K562 (cell line): ENCODE data around the gene TSPYL6.

Experiments
- CTBP1 ChIP-seq: fragments of 450-650 bp; IDR thresholded peaks from 2 replicates; pipeline ENCODE4 v1.6.1; 2016; ENCODE audit warnings: borderline replicate concordance
- FOXM1 ChIP-seq, 2 experiments: fragments of 450-650 bp in 1 of 2; sonication (generic) in 1 of 2; formaldehyde crosslinking in 1 of 2; IDR thresholded peaks; 2 replicates each; pipeline versions ENCODE4 v1.6.1 to v1.9.0; 2017 to 2022; ENCODE audit warnings: low read depth in 2 of 2, mild to moderate bottlenecking in 2 of 2, missing genetic modification reagents in 1 of 2, moderate library complexity in 1 of 2
- NFIC ChIP-seq: fragments of 450-650 bp; IDR thresholded peaks from 2 replicates; pipeline ENCODE4 v1.6.1; 2017; ENCODE audit warnings: mild to moderate bottlenecking, inconsistent platforms
- SIX5 ChIP-seq, 2 experiments: IDR thresholded peaks; 2 replicates each; pipeline ENCODE4 v1.6.1; 2011; ENCODE audit warnings: low read length in 2 of 2, borderline replicate concordance in 1 of 2, low read depth in 1 of 2, mild to moderate bottlenecking in 1 of 2, moderate library complexity in 1 of 2; ENCODE audit not compliant: insufficient read depth in 1 of 2
- ZNF644 ChIP-seq: fragments of 200-800 bp; sonication (Bioruptor generic); IDR thresholded peaks from 2 replicates; pipeline ENCODE4 v1.6.1; 2016; ENCODE audit warnings: low read depth, missing genetic modification characterization, missing compliant biosample characterization
- TF ChIP-seq, protein P1 (sequence below), 3 experiments: IDR thresholded peaks in 2 of 3; conservative IDR thresholded peaks in 1 of 3; 2 replicates each; pipeline ENCODE4 v1.5.1; 2011 to 2012; ENCODE audit warnings: low read length in 3 of 3, mild to moderate bottlenecking in 3 of 3, control low read depth in 2 of 3, improper control_type of control experiment in 1 of 3, inconsistent platforms in 1 of 3, low read depth in 1 of 3, mixed read lengths in 1 of 3, moderate library complexity in 1 of 3; ENCODE audit not compliant: insufficient read depth in 2 of 3
- TF ChIP-seq, protein P2 (sequence below): fragments of 150-350 bp; conservative IDR thresholded peaks from 2 replicates; pipeline ENCODE4 v1.6.1; 2014; ENCODE audit warnings: low read length
- TF ChIP-seq, protein P3 (sequence below): fragments of 250-450 bp; sonication (Bioruptor Pico); IDR thresholded peaks from 2 replicates; pipeline ENCODE4 v1.8.0; 2022; ENCODE audit warnings: inconsistent platforms
- TF ChIP-seq, protein P4 (sequence below): sonication (generic); formaldehyde crosslinking; IDR thresholded peaks from 2 replicates; pipeline ENCODE4 v1.9.0; 2022; ENCODE audit warnings: mild to moderate bottlenecking, missing genetic modification reagents

DNA sequence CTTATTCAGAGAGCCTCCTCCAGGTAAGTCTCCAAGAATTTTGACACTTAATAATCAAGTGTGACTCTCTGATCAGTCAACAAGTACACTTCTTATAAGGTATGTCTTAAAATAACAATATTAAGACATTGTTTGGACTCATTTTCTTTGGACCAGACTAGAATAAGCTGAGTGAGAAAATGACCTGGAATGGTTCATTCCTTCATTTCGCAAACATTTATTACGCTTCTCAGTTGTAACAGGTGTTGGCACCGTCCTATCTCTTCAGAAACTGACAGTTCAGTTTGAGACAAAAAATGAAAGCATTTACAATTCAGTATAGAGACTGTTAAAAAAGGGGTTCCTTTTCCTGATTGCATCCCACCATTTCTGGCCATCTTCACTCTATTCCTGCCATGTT lies 46.6 kb downstream of the TSPYL6 start:
- no peak for TF ChIP-seq FOXM1 (IDR thresholded peaks at IDR 0.05; ENCODE audit: low read depth)
- no peak for TF ChIP-seq FOXM1 (CRISPR knock-in tag; IDR thresholded peaks at IDR 0.05; ENCODE audit: low read depth)
- TF ChIP-seq NFIC, result no peak
- no peak for TF ChIP-seq SIX5 (IDR thresholded peaks at IDR 0.05; ENCODE audit: borderline replicate concordance in 1 of 2, insufficient read depth in 1 of 2, low read depth in 1 of 2, low read length in 2 of 2)
- TF ChIP-seq, protein P1, sequence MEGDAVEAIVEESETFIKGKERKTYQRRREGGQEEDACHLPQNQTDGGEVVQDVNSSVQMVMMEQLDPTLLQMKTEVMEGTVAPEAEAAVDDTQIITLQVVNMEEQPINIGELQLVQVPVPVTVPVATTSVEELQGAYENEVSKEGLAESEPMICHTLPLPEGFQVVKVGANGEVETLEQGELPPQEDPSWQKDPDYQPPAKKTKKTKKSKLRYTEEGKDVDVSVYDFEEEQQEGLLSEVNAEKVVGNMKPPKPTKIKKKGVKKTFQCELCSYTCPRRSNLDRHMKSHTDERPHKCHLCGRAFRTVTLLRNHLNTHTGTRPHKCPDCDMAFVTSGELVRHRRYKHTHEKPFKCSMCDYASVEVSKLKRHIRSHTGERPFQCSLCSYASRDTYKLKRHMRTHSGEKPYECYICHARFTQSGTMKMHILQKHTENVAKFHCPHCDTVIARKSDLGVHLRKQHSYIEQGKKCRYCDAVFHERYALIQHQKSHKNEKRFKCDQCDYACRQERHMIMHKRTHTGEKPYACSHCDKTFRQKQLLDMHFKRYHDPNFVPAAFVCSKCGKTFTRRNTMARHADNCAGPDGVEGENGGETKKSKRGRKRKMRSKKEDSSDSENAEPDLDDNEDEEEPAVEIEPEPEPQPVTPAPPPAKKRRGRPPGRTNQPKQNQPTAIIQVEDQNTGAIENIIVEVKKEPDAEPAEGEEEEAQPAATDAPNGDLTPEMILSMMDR (IDR thresholded peaks at IDR 0.05 in 2 of 3, conservative IDR thresholded peaks at IDR 0.05 in 1 of 3; ENCODE audit: insufficient read depth in 2 of 3, low read depth in 1 of 3, low read length in 3 of 3), result no peak
- no peak for TF ChIP-seq CTBP1
- TF ChIP-seq, protein P2, sequence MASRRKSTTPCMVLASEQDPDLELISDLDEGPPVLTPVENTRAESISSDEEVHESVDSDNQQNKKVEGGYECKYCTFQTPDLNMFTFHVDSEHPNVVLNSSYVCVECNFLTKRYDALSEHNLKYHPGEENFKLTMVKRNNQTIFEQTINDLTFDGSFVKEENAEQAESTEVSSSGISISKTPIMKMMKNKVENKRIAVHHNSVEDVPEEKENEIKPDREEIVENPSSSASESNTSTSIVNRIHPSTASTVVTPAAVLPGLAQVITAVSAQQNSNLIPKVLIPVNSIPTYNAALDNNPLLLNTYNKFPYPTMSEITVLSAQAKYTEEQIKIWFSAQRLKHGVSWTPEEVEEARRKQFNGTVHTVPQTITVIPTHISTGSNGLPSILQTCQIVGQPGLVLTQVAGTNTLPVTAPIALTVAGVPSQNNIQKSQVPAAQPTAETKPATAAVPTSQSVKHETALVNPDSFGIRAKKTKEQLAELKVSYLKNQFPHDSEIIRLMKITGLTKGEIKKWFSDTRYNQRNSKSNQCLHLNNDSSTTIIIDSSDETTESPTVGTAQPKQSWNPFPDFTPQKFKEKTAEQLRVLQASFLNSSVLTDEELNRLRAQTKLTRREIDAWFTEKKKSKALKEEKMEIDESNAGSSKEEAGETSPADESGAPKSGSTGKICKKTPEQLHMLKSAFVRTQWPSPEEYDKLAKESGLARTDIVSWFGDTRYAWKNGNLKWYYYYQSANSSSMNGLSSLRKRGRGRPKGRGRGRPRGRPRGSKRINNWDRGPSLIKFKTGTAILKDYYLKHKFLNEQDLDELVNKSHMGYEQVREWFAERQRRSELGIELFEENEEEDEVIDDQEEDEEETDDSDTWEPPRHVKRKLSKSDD, result no peak
- TF ChIP-seq, protein P3, sequence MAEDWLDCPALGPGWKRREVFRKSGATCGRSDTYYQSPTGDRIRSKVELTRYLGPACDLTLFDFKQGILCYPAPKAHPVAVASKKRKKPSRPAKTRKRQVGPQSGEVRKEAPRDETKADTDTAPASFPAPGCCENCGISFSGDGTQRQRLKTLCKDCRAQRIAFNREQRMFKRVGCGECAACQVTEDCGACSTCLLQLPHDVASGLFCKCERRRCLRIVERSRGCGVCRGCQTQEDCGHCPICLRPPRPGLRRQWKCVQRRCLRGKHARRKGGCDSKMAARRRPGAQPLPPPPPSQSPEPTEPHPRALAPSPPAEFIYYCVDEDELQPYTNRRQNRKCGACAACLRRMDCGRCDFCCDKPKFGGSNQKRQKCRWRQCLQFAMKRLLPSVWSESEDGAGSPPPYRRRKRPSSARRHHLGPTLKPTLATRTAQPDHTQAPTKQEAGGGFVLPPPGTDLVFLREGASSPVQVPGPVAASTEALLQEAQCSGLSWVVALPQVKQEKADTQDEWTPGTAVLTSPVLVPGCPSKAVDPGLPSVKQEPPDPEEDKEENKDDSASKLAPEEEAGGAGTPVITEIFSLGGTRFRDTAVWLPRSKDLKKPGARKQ, result no peak
- TF ChIP-seq, protein P4, sequence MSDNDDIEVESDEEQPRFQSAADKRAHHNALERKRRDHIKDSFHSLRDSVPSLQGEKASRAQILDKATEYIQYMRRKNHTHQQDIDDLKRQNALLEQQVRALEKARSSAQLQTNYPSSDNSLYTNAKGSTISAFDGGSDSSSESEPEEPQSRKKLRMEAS (CRISPR knock-in tag), result no peak
- TF ChIP-seq ZNF644 (tag), result no peak
